T1000 (cell line): ENCODE measurements around the gene SEC11A.
"Not testable (repeated sequence)": the region's sequence is repeated elsewhere in the genome, so short reads cannot be mapped to it uniquely, and the experiment has no call there.

Experiments
- DNase-seq: peaks from one replicate; lab custom pipeline; 2025; ENCODE audit warnings: mixed read lengths; lab: John Stamatoyannopoulos, UW

SEC11A gene

GRCh38 chr15:84716036-84716732, at the start of gene SEC11A:
SEC11A (minus strand) TSS chr15:84716139; CDS start chr15:84716075, 64 bp downstream.
- DNase-seq: peak; percentile 94

GRCh38 chr15:84765675-84766074, 49.7 kb upstream of the SEC11A start:
- DNase-seq: no peak

DNA sequence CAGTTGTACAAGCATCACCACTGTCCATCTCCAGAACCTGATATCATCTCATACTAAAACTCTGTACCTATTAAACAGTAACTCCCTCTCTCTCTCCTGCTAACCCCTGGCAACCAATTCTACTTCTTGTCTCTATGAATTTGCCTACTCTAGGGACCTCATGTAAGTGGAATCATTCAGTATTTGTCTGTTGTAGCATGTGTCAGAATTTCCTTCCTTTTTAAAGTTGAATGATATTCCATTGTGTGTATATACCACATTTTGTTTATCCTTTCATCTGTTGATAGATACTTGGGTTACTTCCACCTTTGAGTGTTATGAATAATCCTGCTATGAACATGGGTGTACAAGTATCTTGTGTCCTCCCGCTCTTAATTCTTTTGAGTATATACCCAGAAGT, 49.0 kb upstream of the SEC11A start:
- no peak for DNase-seq

DNA sequence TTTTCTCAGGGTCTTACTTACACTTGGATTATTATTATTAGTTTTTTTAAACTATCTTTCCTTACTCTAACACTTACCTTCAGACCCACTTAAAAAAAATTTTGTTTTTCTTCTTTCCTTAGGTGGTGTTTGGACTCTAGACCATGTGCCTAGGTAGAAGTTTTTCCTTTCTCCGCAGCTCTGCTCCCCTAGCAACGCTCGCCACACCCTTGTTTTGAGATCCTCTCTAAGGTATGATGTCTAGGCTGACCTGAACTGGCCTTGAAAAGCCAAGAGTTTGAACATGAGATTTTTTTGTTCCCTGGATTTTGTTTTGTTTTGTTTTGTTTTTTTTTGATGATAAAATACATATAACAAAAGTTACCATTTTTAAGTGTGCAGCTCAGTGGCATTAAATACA, 48.6 kb upstream of the SEC11A start:
- DNase-seq: no peak

DNA sequence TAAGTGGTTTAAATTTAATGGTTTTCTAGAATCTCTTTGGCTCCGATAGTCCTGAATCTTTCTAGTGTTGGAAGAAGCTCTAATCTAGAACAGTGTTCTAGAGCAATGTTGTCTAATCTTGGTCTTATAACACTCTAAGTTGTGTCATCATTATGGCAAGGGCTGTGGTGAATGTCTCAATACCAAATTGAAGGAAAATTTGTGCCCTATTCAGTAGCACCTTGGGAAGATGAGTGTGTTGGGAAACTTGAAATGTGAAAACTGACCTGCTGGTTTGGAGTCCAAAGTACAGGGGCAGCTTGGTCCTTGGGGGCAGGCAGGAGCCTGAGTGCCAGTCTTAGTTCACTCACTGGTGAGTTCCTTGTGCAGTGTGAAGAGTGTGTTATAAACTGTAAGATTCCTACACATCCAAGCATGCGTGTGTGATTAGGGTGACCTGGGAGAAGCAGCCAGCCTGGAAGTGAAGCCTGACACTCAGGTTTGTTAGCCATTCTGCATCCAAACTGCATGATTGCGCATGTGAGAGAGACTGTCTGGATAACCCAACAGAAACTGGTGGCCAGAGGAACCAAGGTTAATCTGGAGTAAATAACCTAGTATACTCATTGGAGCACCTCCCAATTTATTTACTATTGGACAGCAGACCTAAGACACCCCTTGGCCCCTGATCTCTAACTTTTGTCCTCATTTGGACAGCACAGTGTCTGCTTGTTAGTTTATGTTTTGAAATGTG, 47.1 kb upstream of the SEC11A start:
- DNase-seq: no peak

GRCh38 chr15:84761607-84762131, 45.7 kb upstream of the SEC11A start:
- DNase-seq: no peak

DNA sequence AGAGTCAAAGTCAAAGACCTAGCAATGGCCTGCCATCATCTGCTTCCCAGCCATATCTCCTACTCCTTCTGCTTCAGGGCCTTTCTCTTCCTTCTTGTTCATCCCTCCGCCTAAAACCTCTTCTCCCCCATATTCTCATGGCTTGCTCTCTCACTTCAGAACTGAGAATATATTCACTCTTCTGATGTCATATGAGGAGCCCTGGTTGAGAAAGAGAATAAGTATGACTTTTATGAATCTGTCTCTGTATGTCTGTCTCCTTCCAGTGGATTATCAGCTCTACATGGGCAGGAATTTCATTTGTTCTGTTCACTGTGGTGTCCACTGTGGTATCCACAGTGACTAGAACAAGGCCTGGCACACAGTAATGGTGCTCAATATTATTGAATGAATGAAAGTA, 44.3 kb upstream of the SEC11A start:
- no peak for DNase-seq

GRCh38 chr15:84759018-84759417, 43.1 kb upstream of the SEC11A start:
- no peak for DNase-seq

DNA sequence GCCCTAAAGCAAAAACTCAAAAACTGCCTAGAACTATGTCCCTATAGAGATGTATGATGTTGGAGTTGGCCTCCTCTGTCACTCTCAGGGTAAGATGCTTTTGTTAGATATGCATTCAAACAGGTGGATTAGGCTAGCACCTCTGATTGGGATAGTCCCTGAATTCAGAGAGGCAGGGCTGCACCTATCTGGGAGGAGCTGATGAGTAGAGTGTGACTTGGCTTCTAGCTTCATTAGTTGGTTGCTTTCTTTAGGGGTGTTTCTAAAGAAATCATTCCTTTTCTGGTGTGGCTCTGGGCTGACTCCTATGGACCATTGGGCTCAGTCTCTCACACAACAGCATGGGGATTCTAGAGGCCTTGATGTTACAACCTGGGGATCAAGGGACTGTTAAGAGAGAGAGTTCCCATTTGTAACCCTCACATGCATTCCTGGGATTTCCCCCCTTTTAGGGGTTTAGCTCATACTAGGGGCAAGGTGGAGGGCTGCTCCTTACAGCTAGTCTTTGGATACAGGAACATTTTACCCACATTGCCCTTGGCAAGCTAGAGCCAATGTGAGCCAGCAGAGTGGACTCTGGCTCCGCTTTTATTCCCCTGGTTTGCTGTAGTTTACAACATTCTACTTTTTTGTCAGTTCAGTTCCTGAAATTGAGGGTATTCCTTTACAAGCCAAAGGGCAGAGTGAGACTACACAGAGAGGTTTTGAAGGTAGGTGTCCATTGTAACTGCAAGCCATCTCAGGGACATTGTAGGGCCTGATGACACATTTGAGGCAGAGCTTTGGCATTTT, 40.0 kb upstream of the SEC11A start:
- no peak for DNase-seq

- not testable (repeated sequence) for DNase-seq
Observed at GRCh38 chr15:84754889-84755288, 39.0 kb upstream of the SEC11A start.

- no peak for DNase-seq
Observed at GRCh38 chr15:84752700-84753099, 36.8 kb upstream of the SEC11A start.

DNA sequence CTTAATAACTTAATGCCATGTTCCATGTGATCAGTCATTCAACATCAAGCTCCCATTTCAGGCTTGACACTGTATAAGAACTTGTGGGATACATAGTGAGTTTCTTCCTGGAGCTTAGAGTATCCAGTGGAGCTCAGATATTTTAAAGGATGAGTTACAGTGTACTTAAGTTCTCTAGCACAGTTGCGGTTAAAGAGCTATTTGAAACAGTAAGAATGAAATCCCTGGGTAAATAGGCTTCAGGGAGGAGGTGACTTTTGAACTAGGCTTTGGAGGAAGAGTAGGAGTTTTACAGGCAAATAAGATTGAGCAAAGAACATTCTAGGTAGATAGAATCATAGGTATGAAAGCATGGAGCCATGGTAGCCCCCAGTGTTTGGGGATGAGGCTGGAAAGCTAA, 36.3 kb upstream of the SEC11A start:
- DNase-seq: no peak

GRCh38 chr15:84751721-84752120, 35.8 kb upstream of the SEC11A start:
- DNase-seq: not testable (repeated sequence)

- DNase-seq: no peak
Observed at GRCh38 chr15:84750583-84751092, 34.7 kb upstream of the SEC11A start.

DNA sequence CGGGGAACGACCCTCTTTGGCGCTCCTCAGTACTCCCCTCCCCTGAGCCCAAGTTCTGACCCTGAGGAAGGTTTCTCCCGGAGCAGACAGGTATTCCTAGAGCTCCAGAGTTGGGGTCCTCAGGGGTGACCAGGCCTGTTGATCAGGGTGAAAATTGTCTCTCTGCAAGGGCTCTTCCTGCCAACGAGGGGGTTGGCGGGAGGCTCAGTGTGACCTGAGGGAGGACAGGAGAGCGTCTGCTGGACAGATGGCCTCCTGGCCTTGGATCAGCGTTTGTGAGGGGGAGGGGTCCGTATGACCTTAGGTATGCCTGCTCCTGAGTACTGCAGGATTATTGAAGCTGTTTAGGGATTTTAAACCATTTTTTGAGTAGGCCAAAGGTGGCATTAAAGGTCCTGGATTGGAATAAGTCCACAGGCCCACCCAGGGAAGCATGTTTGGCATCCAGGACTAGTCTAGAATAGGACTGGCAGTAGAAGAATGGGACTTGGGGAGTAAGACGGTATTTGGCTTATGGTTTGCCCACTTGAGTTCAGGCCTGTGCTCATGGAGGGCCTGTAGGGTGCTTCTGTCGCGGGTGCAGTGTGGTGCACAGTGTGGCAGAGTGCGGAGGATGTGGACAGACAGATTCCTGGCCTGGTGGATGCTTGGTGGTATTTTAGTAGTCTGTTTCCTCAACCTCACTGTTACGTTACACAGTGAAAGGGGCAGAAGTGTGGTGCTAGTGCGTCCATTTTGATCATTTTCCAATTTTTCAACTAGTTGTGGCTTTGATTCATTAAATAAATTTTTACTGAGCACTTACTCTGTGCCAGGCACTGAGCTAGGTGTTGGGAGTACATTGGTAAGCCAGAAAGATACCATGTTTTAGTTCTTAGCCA, 33.4 kb upstream of the SEC11A start:
- DNase-seq: no peak

GRCh38 chr15:84748274-84749110, 32.6 kb upstream of the SEC11A start, which contains the start of gene ZNF592:
ZNF592 (plus strand) TSS chr15:84748592; CDS start chr15:84782676, 34,084 bp downstream.
- DNase-seq: peak; percentile 52

GRCh38 chr15:84747416-84748273, 31.7 kb upstream of the SEC11A start:
- DNase-seq: peak; percentile 56

DNA sequence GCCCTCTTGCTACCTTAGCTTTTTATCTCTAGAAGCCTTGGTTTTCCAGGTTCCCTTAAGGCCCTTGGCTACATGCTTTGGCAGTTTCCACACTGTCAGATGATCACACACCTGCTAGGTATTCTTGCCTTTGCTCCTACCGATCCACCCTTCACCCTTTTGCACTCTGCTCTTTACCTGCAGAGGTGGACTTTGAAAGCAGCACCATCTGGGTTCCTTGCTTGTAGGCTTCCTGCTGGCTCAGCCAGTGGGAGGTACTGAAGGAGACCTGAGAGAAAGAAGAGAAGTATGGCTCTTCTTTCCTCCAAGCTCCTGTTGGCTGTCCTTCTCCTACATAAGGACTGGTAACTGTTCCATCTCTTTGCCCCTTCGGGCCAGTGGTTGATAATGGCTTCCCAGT, 25.2 kb upstream of the SEC11A start:
- DNase-seq: no peak

GRCh38 chr15:84740691-84741090, 24.8 kb upstream of the SEC11A start:
- DNase-seq: no peak
